Smooth muscle cell (in vitro differentiated cells): ENCODE results near the gene CCDC141. TPM values are rescaled to one million over a fixed set of nuclear protein-coding genes. Genes with fewer than 3 reads are reported as not detected.

Experiments used
- DNase-seq: peaks from one replicate; lab custom pipeline; 2025; ENCODE audit not compliant: unreplicated experiment; lab: John Stamatoyannopoulos, UW
- H2AFZ ChIP-seq: fragments of 200-600 bp; sonication (generic); 2 replicates; pipeline ENCODE4 v1.6.0; 2016; ENCODE audit warnings: antibody characterized with exemption, low read depth, mild to moderate bottlenecking
- H3F3A ChIP-seq: fragments of 200-600 bp; sonication (generic); 2 replicates; pipeline ENCODE4 v1.6.0; 2017; ENCODE audit warnings: antibody characterized with exemption, low read depth
- H3K27ac ChIP-seq: fragments of 200-600 bp; sonication (generic); 2 replicates; pipeline ENCODE4 v1.5.1; 2016; ENCODE audit warnings: low read depth, mild to moderate bottlenecking
- H3K27me3 ChIP-seq: fragments of 200-600 bp; sonication (generic); 2 replicates; pipeline ENCODE4 v1.6.1; 2016; ENCODE audit warnings: low read depth, mild to moderate bottlenecking
- H3K36me3 ChIP-seq: fragments of 200-600 bp; sonication (generic); 2 replicates; pipeline ENCODE4 v1.5.1; 2016; ENCODE audit warnings: low read depth
- H3K4me1 ChIP-seq: fragments of 200-600 bp; sonication (generic); 2 replicates; pipeline ENCODE4 v1.5.1; 2016; ENCODE audit warnings: low read depth
- H3K4me2 ChIP-seq: fragments of 200-600 bp; sonication (generic); 2 replicates; pipeline ENCODE4 v1.6.0; 2016; ENCODE audit warnings: mild to moderate bottlenecking
- H3K4me3 ChIP-seq: fragments of 200-600 bp; sonication (generic); 2 replicates; pipeline ENCODE4 v1.5.1; 2016; ENCODE audit warnings: mild to moderate bottlenecking
- H3K79me2 ChIP-seq: fragments of 200-600 bp; sonication (generic); 2 replicates; pipeline ENCODE4 v1.6.0; 2016; ENCODE audit warnings: low read depth, mild to moderate bottlenecking
- H3K9ac ChIP-seq: fragments of 200-600 bp; sonication (generic); 2 replicates; pipeline ENCODE4 v1.6.0; 2016; ENCODE audit warnings: low read depth
- H3K9me3 ChIP-seq: fragments of 200-600 bp; sonication (generic); replicated peaks from 2 replicates; pipeline ENCODE4 v1.5.1; 2016; ENCODE audit warnings: low read depth
- H4K20me1 ChIP-seq: fragments of 200-600 bp; sonication (generic); 2 replicates; pipeline ENCODE4 v1.6.0; 2016; ENCODE audit warnings: low read depth
- WGBS: methylation state at CpG from one replicate; pipeline ENCODE4 v1.1.7; 2016; ENCODE audit warnings: low lambda C conversion rate; 5-methylcytosine and 5-hydroxymethylcytosine counted together
- polyA plus RNA-seq: library from polyadenylated mRNA; unstranded; fragments of >200 nt; fragmentation: Nextera tagmentation; extraction: Ambion mirVana; gene quantifications from 2 replicates; pipeline ENCODE4 v1.2.1, GENCODE V29; 2016
- total RNA-seq: library from RNA; depleted of rRNA; stranded (reverse); fragments of >200 nt; gene quantifications from 2 replicates; pipeline ENCODE4 v1.2.3, GENCODE V29; 2014
- TF ChIP-seq, protein P1 (sequence below): fragments of 200-600 bp; sonication (generic); IDR thresholded peaks from 2 replicates; pipeline ENCODE4 v1.5.1; 2017; ENCODE audit warnings: borderline replicate concordance, mild to moderate bottlenecking, antibody characterized with exemption; ENCODE audit not compliant: insufficient read depth, poor library complexity, severe bottlenecking

The CCDC141 gene
- total and polyA plus RNA-seq, 2 experiments from 2014 or later = 0.03 to 0.76 TPM

DNA sequence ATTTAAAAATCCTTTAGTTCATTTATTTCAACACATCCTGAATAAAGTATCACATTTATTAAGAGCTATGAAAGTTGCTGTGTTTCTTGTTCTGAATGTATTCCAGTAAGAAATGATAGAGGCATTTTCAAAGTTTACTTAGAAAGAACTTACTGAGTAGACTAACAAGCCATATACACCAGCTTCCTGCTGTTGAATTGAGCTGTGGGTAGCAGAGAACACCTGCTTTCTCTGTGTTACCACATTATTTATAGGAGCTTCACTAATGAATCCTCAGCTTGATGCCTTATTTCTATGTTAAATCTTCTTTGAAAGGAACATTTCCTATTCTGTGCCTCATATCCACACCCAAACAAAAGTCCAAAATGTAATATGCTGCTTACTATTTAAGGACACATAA, 115.4 kb downstream of the CCDC141 start:
- no peak overlapping the region for H3K9ac ChIP-seq
- no peaks in the 10 kb centered on the region for H3K27me3 ChIP-seq
- H3K36me3 ChIP-seq = no peaks in the 10 kb centered on the region
- TF ChIP-seq, protein P1, sequence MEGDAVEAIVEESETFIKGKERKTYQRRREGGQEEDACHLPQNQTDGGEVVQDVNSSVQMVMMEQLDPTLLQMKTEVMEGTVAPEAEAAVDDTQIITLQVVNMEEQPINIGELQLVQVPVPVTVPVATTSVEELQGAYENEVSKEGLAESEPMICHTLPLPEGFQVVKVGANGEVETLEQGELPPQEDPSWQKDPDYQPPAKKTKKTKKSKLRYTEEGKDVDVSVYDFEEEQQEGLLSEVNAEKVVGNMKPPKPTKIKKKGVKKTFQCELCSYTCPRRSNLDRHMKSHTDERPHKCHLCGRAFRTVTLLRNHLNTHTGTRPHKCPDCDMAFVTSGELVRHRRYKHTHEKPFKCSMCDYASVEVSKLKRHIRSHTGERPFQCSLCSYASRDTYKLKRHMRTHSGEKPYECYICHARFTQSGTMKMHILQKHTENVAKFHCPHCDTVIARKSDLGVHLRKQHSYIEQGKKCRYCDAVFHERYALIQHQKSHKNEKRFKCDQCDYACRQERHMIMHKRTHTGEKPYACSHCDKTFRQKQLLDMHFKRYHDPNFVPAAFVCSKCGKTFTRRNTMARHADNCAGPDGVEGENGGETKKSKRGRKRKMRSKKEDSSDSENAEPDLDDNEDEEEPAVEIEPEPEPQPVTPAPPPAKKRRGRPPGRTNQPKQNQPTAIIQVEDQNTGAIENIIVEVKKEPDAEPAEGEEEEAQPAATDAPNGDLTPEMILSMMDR = no peak
- no peak for DNase-seq
- H4K20me1 ChIP-seq = no peaks in the 10 kb centered on the region
- H3K4me2 ChIP-seq = no peak overlapping the region
- no peaks in the 10 kb centered on the region for H3K4me1 ChIP-seq
- no peaks in the 10 kb centered on the region for H3K9me3 ChIP-seq
- H3F3A ChIP-seq = no peaks in the 10 kb centered on the region
- H3K4me3 ChIP-seq = no peak overlapping the region
- H3K27ac ChIP-seq = no peak overlapping the region
- H2AFZ ChIP-seq = no peak overlapping the region
- no peaks in the 10 kb centered on the region for H3K79me2 ChIP-seq

DNA sequence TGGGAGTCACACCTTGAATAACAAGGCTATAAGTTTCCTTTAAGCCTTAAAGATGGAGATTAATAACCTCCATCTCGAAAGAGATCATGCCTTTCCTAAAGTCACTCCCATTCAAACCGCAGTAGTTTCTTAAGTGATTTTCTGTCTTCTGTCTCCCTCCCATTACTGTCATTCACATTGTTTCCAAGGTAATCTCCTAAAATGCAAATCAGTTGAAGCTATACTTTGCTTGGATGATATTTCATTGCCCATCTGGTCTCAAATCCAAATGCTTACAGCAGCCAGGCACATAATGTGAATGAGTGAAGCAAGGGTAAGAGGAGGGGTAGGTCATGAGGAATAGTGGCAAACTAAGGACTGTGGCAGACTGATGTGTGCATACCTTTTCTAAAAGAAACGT, 116.4 kb downstream of the CCDC141 start:
- H3K4me2 ChIP-seq = no peak overlapping the region
- DNase-seq = no peak
- no peak overlapping the region for H3K4me3 ChIP-seq
- no peaks in the 10 kb centered on the region for H3F3A ChIP-seq
- no peaks in the 10 kb centered on the region for H3K4me1 ChIP-seq
- no peak overlapping the region for H3K9ac ChIP-seq
- no peak overlapping the region for H2AFZ ChIP-seq
- no peaks in the 10 kb centered on the region for H3K79me2 ChIP-seq
- 89% methylated on average over 3 of the region's 3 CpGs for WGBS
- H3K9me3 ChIP-seq = no peaks in the 10 kb centered on the region
- H3K36me3 ChIP-seq = no peaks in the 10 kb centered on the region
- TF ChIP-seq, protein P1 = no peak
- no peaks in the 10 kb centered on the region for H4K20me1 ChIP-seq
- no peak overlapping the region for H3K27ac ChIP-seq
- H3K27me3 ChIP-seq = no peaks in the 10 kb centered on the region

DNA sequence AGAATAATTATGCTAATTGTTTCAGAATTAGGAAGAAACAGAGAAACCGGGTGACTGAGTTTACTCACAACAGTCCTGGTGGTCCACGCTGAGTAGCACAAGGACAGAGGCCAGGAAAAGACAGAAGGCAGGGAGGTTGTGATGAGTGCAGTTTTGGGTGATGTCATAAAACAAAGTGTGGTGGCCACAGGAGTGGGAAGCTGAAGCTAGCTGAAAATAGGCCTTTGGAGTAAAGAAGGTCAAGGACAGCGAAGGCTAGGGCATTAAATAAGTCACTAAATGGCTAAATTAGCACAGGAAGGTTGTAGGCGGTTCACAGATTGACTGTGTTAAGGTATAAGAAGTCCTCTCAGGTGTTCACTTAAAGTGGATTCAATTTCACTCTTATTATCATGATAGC, 121.9 kb downstream of the CCDC141 start:
- H3K79me2 ChIP-seq = no peaks in the 10 kb centered on the region
- no peaks in the 10 kb centered on the region for H3K9me3 ChIP-seq
- no peak overlapping the region for H3K9ac ChIP-seq
- no peaks in the 10 kb centered on the region for H4K20me1 ChIP-seq
- TF ChIP-seq, protein P1 = no peak
- no peak overlapping the region for H2AFZ ChIP-seq
- H3F3A ChIP-seq = no peaks in the 10 kb centered on the region
- no peaks in the 10 kb centered on the region for H3K36me3 ChIP-seq
- WGBS = 87% methylated on average over 4 of the region's 4 CpGs
- H3K4me1 ChIP-seq = peaks cover 8% of the 10 kb centered on the region
- no peak overlapping the region for H3K4me2 ChIP-seq
- no peak overlapping the region for H3K4me3 ChIP-seq
- H3K27ac ChIP-seq = no peak overlapping the region
- H3K27me3 ChIP-seq = no peaks in the 10 kb centered on the region
- DNase-seq = no peak

DNA sequence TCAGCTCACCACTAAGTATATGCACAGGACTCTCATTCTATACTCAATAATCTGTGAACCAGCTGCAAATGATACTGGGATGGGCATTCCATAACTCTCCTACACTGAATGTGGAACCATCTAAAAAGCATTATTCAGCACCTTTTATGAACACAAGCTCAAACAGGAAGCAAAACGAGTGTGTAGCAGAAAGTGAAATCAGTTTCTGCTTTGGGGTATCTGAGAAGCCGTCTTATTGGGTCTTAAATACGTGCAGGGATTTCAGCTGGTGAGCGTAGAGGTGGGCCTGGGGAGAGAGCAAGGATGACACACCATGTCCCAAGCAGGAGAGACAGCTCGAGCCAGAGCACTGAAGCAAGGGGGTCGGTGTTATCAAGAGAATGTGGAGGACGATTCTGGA, 122.8 kb downstream of the CCDC141 start:
- Histone ChIP-seq H3K9ac (no peak overlapping the region), H3K27me3 (no peaks in the 10 kb centered on the region), H3K4me1 (peaks cover 8% of the 10 kb centered on the region), H3K4me2 (no peak overlapping the region), H3K79me2 (no peaks in the 10 kb centered on the region), H3K36me3 (no peaks in the 10 kb centered on the region), H3K4me3 (no peak overlapping the region), H4K20me1 (no peaks in the 10 kb centered on the region), H2AFZ (no peak overlapping the region), H3K27ac (no peak overlapping the region), H3K9me3 (no peaks in the 10 kb centered on the region), H3F3A (no peaks in the 10 kb centered on the region)
- TF ChIP-seq, protein P1 = no peak
- 86% methylated on average over 7 of the region's 7 CpGs for WGBS
- no peak for DNase-seq
